Heart left ventricle (tissue), 13 donors: ENCODE data around the gene EMC8.

Experiments
- POLR2A ChIP-seq, 2 donors: fragments of 450-650 bp; IDR thresholded peaks; one replicate each; pipeline ENCODE4 v1.6.1; 2017; ENCODE audit warnings: antibody characterized with exemption in 2 of 2, mild to moderate bottlenecking in 2 of 2, moderate library complexity in 2 of 2
- TF ChIP-seq, protein P1 (sequence below), 12 donors: fragments of 200-600 bp; sonication (generic) in 4 of 12; IDR thresholded peaks; one replicate each; pipeline versions ENCODE4 v1.5.0 to v1.8.0; 2018 to 2022; ENCODE audit warnings: antibody characterized with exemption in 12 of 12, mild to moderate bottlenecking in 5 of 12
- donor health status: ischemic (EF 13 %, LVEDD 7.1; RV severe dilation, severe dysfunction).
- donor health status: DM: no; HTN: yes; CAD: no.
- donor health status: DM: no; HTN: no; CAD: no.
- donor health status: ischemic (EF 25% LVEDD 6.9; RV normal size, moderate dysfunction).
- donor health status: ischemic (EF 25% LVEDD 5.7; RV mildly dilated, moderate dysfunction).
- donor health status: ischemic (EF 35%, LVEDD 5.7; RV mildly dilated, moderate dysfunction).
- donor health status: nonischemic (EF 11% LVEDD 7.7; RV severe dilation, severe dysfunction).
- donor health status: DM: yes; HTN: yes; CAD: no.
- donor health status: PGD.
- donor health status: ischemic (EF 29% LVEDD 5.4; RV normal size, mild dysfunction).
- donor health status: nonischemic (EF 23%, LVEDD 6.1; RV moderate dilation, normal function).

DNA sequence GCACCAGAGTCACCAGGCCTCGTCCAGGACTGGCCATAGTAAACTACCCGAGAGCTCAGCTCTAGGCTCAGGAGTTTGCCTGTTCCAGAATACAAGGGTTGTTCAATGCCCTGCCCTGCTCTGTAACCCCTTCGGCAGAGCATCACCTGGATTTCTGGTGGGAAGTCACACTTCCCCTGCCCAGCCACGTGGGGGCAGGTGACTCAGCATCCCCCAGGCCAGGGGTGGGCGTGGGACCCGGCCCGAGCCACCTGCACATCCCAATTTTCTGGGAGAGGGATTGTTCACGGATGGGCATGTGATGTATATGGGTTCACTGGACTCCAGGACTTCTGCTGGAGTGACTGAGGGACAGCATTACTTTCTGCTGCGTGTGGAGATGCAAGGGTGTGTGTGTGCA is 26.0 kb upstream of the EMC8 start:
- TF ChIP-seq, protein P1, sequence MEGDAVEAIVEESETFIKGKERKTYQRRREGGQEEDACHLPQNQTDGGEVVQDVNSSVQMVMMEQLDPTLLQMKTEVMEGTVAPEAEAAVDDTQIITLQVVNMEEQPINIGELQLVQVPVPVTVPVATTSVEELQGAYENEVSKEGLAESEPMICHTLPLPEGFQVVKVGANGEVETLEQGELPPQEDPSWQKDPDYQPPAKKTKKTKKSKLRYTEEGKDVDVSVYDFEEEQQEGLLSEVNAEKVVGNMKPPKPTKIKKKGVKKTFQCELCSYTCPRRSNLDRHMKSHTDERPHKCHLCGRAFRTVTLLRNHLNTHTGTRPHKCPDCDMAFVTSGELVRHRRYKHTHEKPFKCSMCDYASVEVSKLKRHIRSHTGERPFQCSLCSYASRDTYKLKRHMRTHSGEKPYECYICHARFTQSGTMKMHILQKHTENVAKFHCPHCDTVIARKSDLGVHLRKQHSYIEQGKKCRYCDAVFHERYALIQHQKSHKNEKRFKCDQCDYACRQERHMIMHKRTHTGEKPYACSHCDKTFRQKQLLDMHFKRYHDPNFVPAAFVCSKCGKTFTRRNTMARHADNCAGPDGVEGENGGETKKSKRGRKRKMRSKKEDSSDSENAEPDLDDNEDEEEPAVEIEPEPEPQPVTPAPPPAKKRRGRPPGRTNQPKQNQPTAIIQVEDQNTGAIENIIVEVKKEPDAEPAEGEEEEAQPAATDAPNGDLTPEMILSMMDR (IDR thresholded peaks at IDR 0.05), result no peak
- TF ChIP-seq POLR2A (IDR thresholded peaks at IDR 0.05), result no peak
